Prostate gland (tissue), 2 donors: ENCODE results near the gene APOL4. TPM values are rescaled to one million over a fixed set of nuclear protein-coding genes. Genes with fewer than 3 reads are reported as not detected.
A peak's percentile ranks its signal among the peaks of the same experiment; 100 is the strongest.

Experiments used
- DNase-seq: peaks from one replicate; pipeline ENCODE4 v3.0.0-alpha.2; 2019; ENCODE audit warnings: low spot score
- H3K27ac ChIP-seq, 2 donors: fragments of 200-600 bp; sonication (generic); 2 replicates each; pipeline ENCODE4 v1.5.1; 2017 to 2019
- H3K27me3 ChIP-seq: fragments of 200-600 bp; sonication (generic); replicated peaks from 2 replicates; pipeline ENCODE4 v1.5.1; 2019; ENCODE audit not compliant: insufficient read depth
- H3K36me3 ChIP-seq, 2 donors: fragments of 200-600 bp; sonication (generic); 1 replicate in 1 of 2; 2 replicates in 1 of 2; pipeline versions ENCODE4 v1.5.1 to v1.8.1; 2017 to 2019
- H3K4me1 ChIP-seq: fragments of 200-600 bp; sonication (generic); replicated peaks from 2 replicates; pipeline ENCODE4 v1.5.1; 2019
- H3K4me3 ChIP-seq, 2 donors: fragments of 200-600 bp; sonication (generic); 2 replicates each; pipeline ENCODE4 v1.5.1; 2017 to 2019
- H3K9me3 ChIP-seq: fragments of 200-600 bp; sonication (generic); 2 replicates; pipeline ENCODE4 v1.5.1; 2017
- CTCF ChIP-seq, 4 experiments: fragments of 200-600 bp in 2 of 4; fragments of 450-650 bp in 2 of 4; sonication (generic) in 2 of 4; IDR thresholded peaks; 1 replicate in 3 of 4; 2 replicates in 1 of 4; pipeline ENCODE4 v1.5.1; 2016 to 2019; ENCODE audit warnings: antibody characterized with exemption in 4 of 4, mild to moderate bottlenecking in 2 of 4, moderate library complexity in 2 of 4
- POLR2A ChIP-seq: fragments of 450-650 bp; IDR thresholded peaks from one replicate; pipeline ENCODE4 v1.6.1; 2016; ENCODE audit warnings: antibody characterized with exemption, mild to moderate bottlenecking
- POLR2AphosphoS5 ChIP-seq: sonication (generic); formaldehyde crosslinking; IDR thresholded peaks from one replicate; pipeline ENCODE4 v1.6.1; 2017; ENCODE audit warnings: antibody characterized with exemption
- WGBS: methylation state at CpG from one replicate; pipeline ENCODE4 v1.1.5; 2018; 5-methylcytosine and 5-hydroxymethylcytosine counted together
- intact Hi-C: fragments of 100-400 bp; cut with DNase I; formaldehyde crosslinking; loops from one replicate; pipeline ENCODE4 v1.14.2; 2022
- total RNA-seq, 2 donors: library from RNA; depleted of rRNA; stranded (reverse); fragments of >200 nt; gene quantifications; one replicate each; pipeline ENCODE4 v1.1.0, GENCODE V29; 2016

Gene APOL4
- total RNA-seq, 2 donors from 2014 or later: 13.6 to 25.5 TPM

- peaks cover 17% of the 10 kb centered on the region for H3K4me1 ChIP-seq
- H3K9me3 ChIP-seq: no peaks in the 10 kb centered on the region
- 0% methylated on average over 4 of the region's 4 CpGs for WGBS
- TF ChIP-seq CTCF (IDR thresholded peaks at IDR 0.05): no peak
- TF ChIP-seq POLR2AphosphoS5: no peak
- TF ChIP-seq POLR2A: no peak
- H3K36me3 ChIP-seq: no peaks in the 10 kb centered on the region
- intact Hi-C loops: loop anchor here (5.0 to 10.0 kb wide), 2 partner anchors 43 to 84 kb away; no protein-coding TSS in a partner anchor
- peak overlapping the region; percentile 89 to 95 for H3K27ac ChIP-seq
- H3K4me3 ChIP-seq: peak overlapping the region; percentile 44 to 60
- no peaks in the 10 kb centered on the region for H3K27me3 ChIP-seq
- DNase-seq: no peak
These were observed 37.5 kb upstream of the APOL4 start for GRCh38 chr22:36239150-36239400.

GRCh38 chr22:36238373-36239149 is 37.0 kb upstream of the APOL4 start:
- no peak for TF ChIP-seq CTCF (IDR thresholded peaks at IDR 0.05)
- TF ChIP-seq POLR2AphosphoS5: no peak
- no peak for TF ChIP-seq POLR2A
- Histone ChIP-seq H3K27me3 (no peaks in the 10 kb centered on the region), H3K9me3 (no peaks in the 10 kb centered on the region), H3K36me3 (no peaks in the 10 kb centered on the region), H3K4me3 (peak overlapping the region; percentile 44 to 60), H3K27ac (peak overlapping the region; percentile 89 to 95), H3K4me1 (peaks cover 17% of the 10 kb centered on the region)
- peak; percentile 27 for DNase-seq
- 2% methylated on average over 5 of the region's 5 CpGs for WGBS
- intact Hi-C loops: loop anchor here (5.0 to 10.0 kb wide), 2 partner anchors 44 to 84 kb away; no protein-coding TSS in a partner anchor

GRCh38 chr22:36237462-36238372 is 36.1 kb upstream of the APOL4 start:
- Histone ChIP-seq H3K27me3 (no peaks in the 10 kb centered on the region), H3K4me3 (peak overlapping the region; percentile 44 to 60), H3K9me3 (no peaks in the 10 kb centered on the region), H3K27ac (peak overlapping the region; percentile 89 to 95), H3K4me1 (peaks cover 17% of the 10 kb centered on the region), H3K36me3 (no peaks in the 10 kb centered on the region)
- no peak for DNase-seq
- intact Hi-C loops: loop anchor here (5.0 to 10.0 kb wide), 2 partner anchors 45 to 83 kb away; no protein-coding TSS in a partner anchor
- 51% methylated on average over 12 of the region's 12 CpGs for WGBS
- TF ChIP-seq CTCF (IDR thresholded peaks at IDR 0.05) (no peak), POLR2A (no peak), POLR2AphosphoS5 (no peak)

GRCh38 chr22:36236388-36237319 is 35.0 kb upstream of the APOL4 start:
- H3K4me3 ChIP-seq: no peak overlapping the region
- no peaks in the 10 kb centered on the region for H3K36me3 ChIP-seq
- H3K4me1 ChIP-seq: peaks cover 17% of the 10 kb centered on the region
- 72% methylated on average over 14 of the region's 14 CpGs for WGBS
- no peak for TF ChIP-seq POLR2A
- no peaks in the 10 kb centered on the region for H3K27me3 ChIP-seq
- intact Hi-C loops: loop anchor here (5.0 to 10.0 kb wide), 2 partner anchors 46 to 82 kb away; no protein-coding TSS in a partner anchor
- H3K9me3 ChIP-seq: no peaks in the 10 kb centered on the region
- DNase-seq: no peak
- H3K27ac ChIP-seq: peak overlapping the region; percentile 89 to 95
